Liver (tissue), 9 donors: ENCODE data around the gene DOK1. TPM values are rescaled to one million over a fixed set of nuclear protein-coding genes. Genes with fewer than 3 reads are reported as not detected.

Source experiments
- DNase-seq: peaks from one replicate; pipeline ENCODE4 v3.0.0-alpha.2; 2017; ENCODE audit warnings: low spot score
- H3K27ac ChIP-seq, 2 donors: one replicate each; pipeline ENCODE4 v1.7.0; 2013; ENCODE audit warnings: inconsistent platforms in 2 of 2, low read length in 2 of 2, control low read depth in 1 of 2, low read depth in 1 of 2, mild to moderate bottlenecking in 1 of 2
- H3K27me3 ChIP-seq, 4 donors: one replicate each; pipeline versions ENCODE4 v1.6.1 to v1.7.0; 2013; ENCODE audit warnings: low read length in 3 of 4, inconsistent platforms in 1 of 4, mild to moderate bottlenecking in 1 of 4, moderate library complexity in 1 of 4; ENCODE audit not compliant: control insufficient read depth in 4 of 4, insufficient read depth in 4 of 4
- H3K36me3 ChIP-seq, 4 donors: one replicate each; pipeline versions ENCODE4 v1.6.1 to v1.7.0; 2013; ENCODE audit warnings: low read length in 3 of 4, mild to moderate bottlenecking in 3 of 4, low read depth in 1 of 4, moderate library complexity in 1 of 4; ENCODE audit not compliant: control insufficient read depth in 4 of 4, insufficient read depth in 3 of 4
- H3K4me1 ChIP-seq, 4 donors: one replicate each; pipeline versions ENCODE4 v1.6.1 to v1.7.0; 2013; ENCODE audit warnings: low read length in 3 of 4, mild to moderate bottlenecking in 3 of 4, moderate library complexity in 1 of 4; ENCODE audit not compliant: control insufficient read depth in 4 of 4, insufficient read depth in 4 of 4
- H3K4me3 ChIP-seq, 3 donors: one replicate each; pipeline versions ENCODE4 v1.6.1 to v1.7.0; 2013; ENCODE audit warnings: low read length in 3 of 3, control low read depth in 1 of 3, low read depth in 1 of 3, mild to moderate bottlenecking in 1 of 3
- H3K9ac ChIP-seq, 2 donors: one replicate each; pipeline ENCODE4 v1.7.0; 2013; ENCODE audit warnings: low read length in 2 of 2, mild to moderate bottlenecking in 2 of 2, moderate library complexity in 2 of 2, control low read depth in 1 of 2, low read depth in 1 of 2
- H3K9me3 ChIP-seq, 4 donors: one replicate each; pipeline versions ENCODE4 v1.6.1 to v1.7.0; 2013; ENCODE audit warnings: low read length in 3 of 4; ENCODE audit not compliant: control insufficient read depth in 4 of 4
- ATF3 ChIP-seq: IDR thresholded peaks from 2 replicates; pipeline ENCODE4 v1.6.1; 2016; ENCODE audit warnings: antibody characterized with exemption
- CTCF ChIP-seq: fragments of 150-350 bp; IDR thresholded peaks from 2 replicates; pipeline ENCODE4 v1.5.1; 2017; ENCODE audit warnings: improper control_type of control experiment, low read depth, low read length; ENCODE audit not compliant: missing input control
- EGR1 ChIP-seq, 2 donors: IDR thresholded peaks; 2 replicates each; pipeline ENCODE4 v1.6.1; 2016 to 2018; ENCODE audit warnings: antibody characterized with exemption in 2 of 2, low read depth in 2 of 2
- FOXA1 ChIP-seq: IDR thresholded peaks from 2 replicates; pipeline ENCODE4 v1.6.1; 2016; ENCODE audit warnings: antibody characterized with exemption
- FOXA2 ChIP-seq: IDR thresholded peaks from 2 replicates; pipeline ENCODE4 v1.6.1; 2016; ENCODE audit warnings: antibody characterized with exemption
- GABPA ChIP-seq, 2 donors: IDR thresholded peaks in 1 of 2; conservative IDR thresholded peaks in 1 of 2; 2 replicates each; pipeline ENCODE4 v1.6.1; 2016; ENCODE audit warnings: antibody characterized with exemption in 2 of 2, mild to moderate bottlenecking in 1 of 2, moderate library complexity in 1 of 2
- HNF4A ChIP-seq, 2 donors: conservative IDR thresholded peaks; 2 replicates each; pipeline ENCODE4 v1.6.1; 2016; ENCODE audit warnings: antibody characterized with exemption in 2 of 2, mild to moderate bottlenecking in 2 of 2
- HNF4G ChIP-seq: IDR thresholded peaks from 2 replicates; pipeline ENCODE4 v1.6.1; 2016; ENCODE audit warnings: antibody characterized with exemption
- JUND ChIP-seq, 2 donors: IDR thresholded peaks; 2 replicates each; pipeline ENCODE4 v1.6.1; 2016; ENCODE audit warnings: antibody characterized with exemption in 2 of 2
- MAX ChIP-seq: IDR thresholded peaks from 2 replicates; pipeline ENCODE4 v1.6.1; 2016; ENCODE audit warnings: antibody characterized with exemption
- NR2F2 ChIP-seq: IDR thresholded peaks from 2 replicates; pipeline ENCODE4 v1.6.1; 2016; ENCODE audit warnings: antibody characterized with exemption
- RAD21 ChIP-seq, 2 donors: IDR thresholded peaks; 2 replicates each; pipeline ENCODE4 v1.6.1; 2016; ENCODE audit warnings: antibody characterized with exemption in 2 of 2, mild to moderate bottlenecking in 2 of 2
- REST ChIP-seq: IDR thresholded peaks from 2 replicates; pipeline ENCODE4 v1.6.1; 2016; ENCODE audit warnings: antibody characterized with exemption, mild to moderate bottlenecking
- RXRA ChIP-seq, 2 donors: IDR thresholded peaks; 2 replicates each; pipeline ENCODE4 v1.6.1; 2017 to 2018; ENCODE audit warnings: antibody characterized with exemption in 2 of 2, mild to moderate bottlenecking in 1 of 2
- SP1 ChIP-seq: IDR thresholded peaks from 2 replicates; pipeline ENCODE4 v1.6.1; 2018; ENCODE audit warnings: antibody characterized with exemption, mild to moderate bottlenecking
- TAF1 ChIP-seq: conservative IDR thresholded peaks from 2 replicates; pipeline ENCODE4 v1.6.1; 2016; ENCODE audit warnings: antibody characterized with exemption, mild to moderate bottlenecking
- YY1 ChIP-seq: IDR thresholded peaks from 2 replicates; pipeline ENCODE4 v1.6.1; 2016; ENCODE audit warnings: antibody characterized with exemption, mild to moderate bottlenecking
- ZBTB33 ChIP-seq: IDR thresholded peaks from 2 replicates; pipeline ENCODE4 v1.6.1; 2016; ENCODE audit warnings: antibody characterized with exemption
- WGBS: extraction: QIAGEN DNeasy Blood & Tissue Kit; methylation state at CpG from one replicate; pipeline ENCODE4 v1.1.7; 2013; 5-methylcytosine and 5-hydroxymethylcytosine counted together
- polyA plus RNA-seq, 2 donors: library from polyadenylated mRNA; stranded (reverse) in 1 of 2; unstranded in 1 of 2; fragments of 200-250 nt in 1 of 2; fragments of >200 nt in 1 of 2; fragmentation: Nextera tagmentation in 1 of 2; extraction: Ambion mirVana in 1 of 2; gene quantifications; one replicate each; pipeline versions ENCODE4 v1.2.1 to v1.2.3, GENCODE V29; 2013 to 2015
- total RNA-seq, 2 donors: library from RNA; depleted of rRNA; stranded (reverse); fragments of >200 nt; gene quantifications; one replicate each; pipeline ENCODE4 v1.2.3, GENCODE V29; 2014
- donor health status: healthy.
- donor health status: healthy.
- donor health status: healthy.
- donor health status: healthy.
- donor health status: healthy.

DOK1 gene
- total and polyA plus RNA-seq, 4 donors: 2.0 to 8.6 (median 4.1) TPM

- Histone ChIP-seq H3K27me3 (no peaks in the 10 kb centered on the region), H3K4me1 (peaks cover 8 to 26% (median 19%) of the 10 kb centered on the region in 4 donors), H3K27ac (peak overlapping the region; percentile 80 to 85), H3K9me3 (no peaks in the 10 kb centered on the region), H3K9ac (peak overlapping the region; percentile 74 to 86), H3K36me3 (peaks cover 9 to 26% (median 17%) of the 10 kb centered on the region in 4 donors), H3K4me3 (peak overlapping the region; percentile 67 to 100 (median 97))
- no peak for DNase-seq
- TF ChIP-seq HNF4A (conservative IDR thresholded peaks at IDR 0.05) (peak; percentile 38 to 61), HNF4G (no peak)
- WGBS: 16% methylated on average over 29 of the region's 29 CpGs
Measured at GRCh38 chr2:74528600-74529356, 25.7 kb upstream of the DOK1 start.

GRCh38 chr2:74529357-74530238 is 24.9 kb upstream of the DOK1 start, which contains the start of the genes AUP1 and HTRA2:
AUP1 (minus strand) TSS chr2:74529706; CDS start chr2:74529629, 77 bp downstream.
HTRA2 (plus strand) TSS chr2:74529933; CDS start chr2:74530007, 74 bp downstream.
- Histone ChIP-seq H3K4me1 (peaks cover 8 to 26% (median 19%) of the 10 kb centered on the region in 4 donors), H3K9ac (peak within 1 kb of the TSS; percentile 74 to 86), H3K9me3 (no peaks in the 10 kb centered on the region), H3K4me3 (peak within 1 kb of the TSS; percentile 67 to 100 (median 97)), H3K27me3 (no peaks in the 10 kb centered on the region), H3K36me3 (peaks cover 9 to 26% (median 17%) of the 10 kb centered on the region in 4 donors), H3K27ac (peak within 1 kb of the TSS; percentile 80 to 85)
- under 1% methylated on average over 87 of the region's 87 CpGs for WGBS
- TF ChIP-seq CTCF (no peak), RXRA (IDR thresholded peaks at IDR 0.05) (peak; percentile 72 to 87), YY1 (peak; percentile 99), HNF4A (conservative IDR thresholded peaks at IDR 0.05) (peak; percentile 69 to 82), RAD21 (IDR thresholded peaks at IDR 0.05) (peak; percentile 67 to 68), ATF3 (no peak), EGR1 (IDR thresholded peaks at IDR 0.05; ENCODE audit: low read depth in 2 of 2) (peak; percentile 49 to 65), NR2F2 (peak; percentile 73), REST (peak; percentile 87), FOXA1 (peak; percentile 76), TAF1 (peak; percentile 46), MAX (peak; percentile 93), ZBTB33 (peak; percentile 97), SP1 (peak; percentile 94), JUND (IDR thresholded peaks at IDR 0.05) (peak; percentile 62 to 72), HNF4G (no peak), GABPA (IDR thresholded peaks at IDR 0.05 in 1 of 2, conservative IDR thresholded peaks at IDR 0.05 in 1 of 2) (peak; percentile 67 to 96), FOXA2 (no peak)
- DNase-seq: peak; percentile 95
